Measurements from ENCODE around the gene BRD1. TPM values are rescaled to one million over a fixed set of nuclear protein-coding genes. Genes with fewer than 3 reads are reported as not detected.

The BRD1 gene
- total RNA-seq, 3 donors from 2014 or later (not counting 1 experiment from before 2014, with no cell fraction given), result 126 to 154 (median 132) TPM

DNA sequence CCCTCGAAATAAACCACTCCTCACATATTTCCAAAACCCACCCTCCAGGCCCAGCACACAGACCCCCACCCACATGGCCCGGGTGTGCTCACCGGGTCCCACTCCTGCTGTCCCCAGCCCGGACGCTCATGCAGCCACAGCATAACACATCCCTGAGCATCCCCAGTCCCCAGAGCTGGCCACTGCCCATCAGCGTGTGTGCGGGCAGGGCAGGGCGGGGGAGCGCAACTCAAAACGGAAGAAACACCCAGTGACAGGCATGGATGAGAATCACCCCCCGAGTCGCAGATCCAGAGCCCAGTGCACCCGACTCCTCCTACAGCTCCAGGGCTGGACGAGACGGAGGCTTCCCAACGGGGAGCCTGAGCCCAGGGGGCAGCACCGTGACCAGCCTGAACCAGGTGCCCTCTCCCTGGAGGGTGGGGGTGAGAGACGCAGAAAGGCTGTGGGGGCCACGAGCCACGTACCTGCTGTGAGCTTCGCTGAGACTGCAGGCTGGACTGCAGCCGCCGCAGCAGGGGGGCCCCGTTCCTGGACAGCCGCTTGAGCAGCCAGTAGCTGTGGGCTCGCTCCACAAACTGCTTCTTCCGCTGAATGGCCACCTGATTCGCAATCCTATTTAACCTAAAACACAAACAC is 23.8 kb downstream of the BRD1 start:
- Histone ChIP-seq H3K4me3 (ENCODE audit: low read length) (no peak overlapping the region), H3K9me3 (ENCODE audit: control insufficient read depth, insufficient read depth, low read length) (no peaks in the 10 kb centered on the region), H3K36me3 (ENCODE audit: control insufficient read depth, insufficient read depth, low read length) (peaks cover 32% of the 10 kb centered on the region), H3K4me1 (ENCODE audit: control insufficient read depth, insufficient read depth, low read length) (peaks cover 32% of the 10 kb centered on the region), H3K27me3 (ENCODE audit: control insufficient read depth, insufficient read depth, low read length) (no peaks in the 10 kb centered on the region), H3K27ac (ENCODE audit: low read length) (no peak overlapping the region)
- H3K27ac Mint-ChIP-seq, result peak overlapping the region; percentile 45
- H3K4me3 Mint-ChIP-seq, result no peak overlapping the region
- ATAC-seq (no peak), DNase-seq (no peak)
- no peaks in the 10 kb centered on the region for H3K27me3 Mint-ChIP-seq (ENCODE audit: low read depth in 2 of 2)
- no peaks in the 10 kb centered on the region for H3K36me3 Mint-ChIP-seq
- peaks cover 61 to 63% of the 10 kb centered on the region in 2 donors for H3K4me1 Mint-ChIP-seq
- 96% methylated on average over 28 of the region's 28 CpGs for WGBS (ENCODE audit: insufficient coverage)
- TF ChIP-seq, protein P1, sequence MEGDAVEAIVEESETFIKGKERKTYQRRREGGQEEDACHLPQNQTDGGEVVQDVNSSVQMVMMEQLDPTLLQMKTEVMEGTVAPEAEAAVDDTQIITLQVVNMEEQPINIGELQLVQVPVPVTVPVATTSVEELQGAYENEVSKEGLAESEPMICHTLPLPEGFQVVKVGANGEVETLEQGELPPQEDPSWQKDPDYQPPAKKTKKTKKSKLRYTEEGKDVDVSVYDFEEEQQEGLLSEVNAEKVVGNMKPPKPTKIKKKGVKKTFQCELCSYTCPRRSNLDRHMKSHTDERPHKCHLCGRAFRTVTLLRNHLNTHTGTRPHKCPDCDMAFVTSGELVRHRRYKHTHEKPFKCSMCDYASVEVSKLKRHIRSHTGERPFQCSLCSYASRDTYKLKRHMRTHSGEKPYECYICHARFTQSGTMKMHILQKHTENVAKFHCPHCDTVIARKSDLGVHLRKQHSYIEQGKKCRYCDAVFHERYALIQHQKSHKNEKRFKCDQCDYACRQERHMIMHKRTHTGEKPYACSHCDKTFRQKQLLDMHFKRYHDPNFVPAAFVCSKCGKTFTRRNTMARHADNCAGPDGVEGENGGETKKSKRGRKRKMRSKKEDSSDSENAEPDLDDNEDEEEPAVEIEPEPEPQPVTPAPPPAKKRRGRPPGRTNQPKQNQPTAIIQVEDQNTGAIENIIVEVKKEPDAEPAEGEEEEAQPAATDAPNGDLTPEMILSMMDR (IDR thresholded peaks at IDR 0.05), result no peak
- intact Hi-C loops (cut with micrococcal nuclease), result no loop called here
- no peaks in the 10 kb centered on the region for H3K9me3 Mint-ChIP-seq

DNA sequence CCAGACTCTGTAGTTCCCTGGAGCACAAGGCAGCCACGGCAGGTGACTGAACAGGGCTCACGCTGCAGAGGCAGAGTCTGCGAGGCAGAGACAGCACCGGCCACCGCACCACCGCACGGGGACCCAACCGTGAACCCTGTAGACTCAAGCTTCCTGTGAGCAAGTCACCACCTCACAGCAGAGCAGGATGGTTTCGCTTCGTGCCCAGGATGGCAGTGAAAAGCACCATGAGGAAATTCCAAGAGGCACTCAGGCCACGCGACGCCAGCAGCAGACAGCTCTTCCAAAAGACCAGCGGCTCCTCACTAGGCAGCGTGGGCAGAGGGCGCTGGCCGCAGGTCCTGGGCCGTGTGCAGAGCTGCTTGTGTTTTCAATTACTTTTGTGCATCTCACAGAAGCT is 24.5 kb downstream of the BRD1 start:
- TF ChIP-seq, protein P1 (IDR thresholded peaks at IDR 0.05), result no peak
- no peaks in the 10 kb centered on the region for H3K36me3 Mint-ChIP-seq
- H3K27me3 ChIP-seq (ENCODE audit: control insufficient read depth, insufficient read depth, low read length), result no peaks in the 10 kb centered on the region
- peaks cover 38% of the 10 kb centered on the region for H3K36me3 ChIP-seq (ENCODE audit: control insufficient read depth, insufficient read depth, low read length)
- no peaks in the 10 kb centered on the region for H3K9me3 ChIP-seq (ENCODE audit: control insufficient read depth, insufficient read depth, low read length)
- peak overlapping the region; percentile 45 to 48 for H3K27ac Mint-ChIP-seq
- H3K27ac ChIP-seq (ENCODE audit: low read length), result no peak overlapping the region
- no peak overlapping the region for H3K4me3 ChIP-seq (ENCODE audit: low read length)
- intact Hi-C loops (cut with micrococcal nuclease), result no loop called here
- H3K27me3 Mint-ChIP-seq (ENCODE audit: low read depth in 2 of 2), result no peaks in the 10 kb centered on the region
- DNase-seq (no peak), ATAC-seq (peak; percentile 59 to 67 (median 63))
- peaks cover 26% of the 10 kb centered on the region for H3K4me1 ChIP-seq (ENCODE audit: control insufficient read depth, insufficient read depth, low read length)
- 75% methylated on average over 18 of the region's 18 CpGs for WGBS (ENCODE audit: insufficient coverage)
- peaks cover 54 to 57% of the 10 kb centered on the region in 2 donors for H3K4me1 Mint-ChIP-seq
- no peaks in the 10 kb centered on the region for H3K9me3 Mint-ChIP-seq
- H3K4me3 Mint-ChIP-seq, result peak overlapping the region; percentile 45

DNA sequence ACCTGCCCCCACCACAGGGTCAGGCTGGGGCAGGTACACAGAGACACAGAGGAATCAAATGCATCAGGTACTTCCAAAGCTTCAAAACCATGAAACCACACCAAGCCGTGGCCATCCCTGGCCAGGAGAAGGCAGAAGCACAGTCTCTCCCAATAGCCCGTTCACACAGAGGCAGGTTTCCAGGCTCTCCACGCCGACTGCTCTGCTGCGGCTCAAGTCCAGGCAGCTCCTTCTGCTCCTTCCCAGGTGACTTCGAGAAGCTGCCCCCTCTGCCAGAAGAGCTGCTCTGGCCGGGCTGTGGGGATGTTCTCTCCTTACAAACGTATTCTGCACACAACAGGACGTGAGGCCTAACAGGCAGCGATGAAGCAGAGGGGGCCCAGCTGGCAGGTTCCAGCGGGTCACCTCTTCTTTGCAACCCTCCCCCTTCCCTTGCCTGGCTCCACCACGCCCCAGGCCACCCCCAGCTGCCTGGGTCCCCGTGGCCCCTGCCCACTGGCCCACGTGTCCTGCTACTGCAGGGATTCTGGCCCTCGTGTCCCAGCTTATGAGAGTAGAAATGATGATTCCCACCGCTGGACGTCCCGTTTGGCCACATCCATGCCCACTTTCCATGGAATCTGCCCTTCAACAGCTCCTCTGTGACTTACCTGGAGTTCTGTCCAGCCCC is 26.1 kb downstream of the BRD1 start:
- H3K36me3 Mint-ChIP-seq, result no peaks in the 10 kb centered on the region
- H3K4me1 Mint-ChIP-seq, result peaks cover 38 to 41% of the 10 kb centered on the region in 2 donors
- WGBS (ENCODE audit: insufficient coverage), result 94% methylated on average over 18 of the region's 18 CpGs
- ATAC-seq (no peak), DNase-seq (no peak)
- H3K27ac ChIP-seq (ENCODE audit: low read length), result no peak overlapping the region
- H3K27ac Mint-ChIP-seq, result peak overlapping the region; percentile 24 to 38
- intact Hi-C loops (cut with micrococcal nuclease), result no loop called here
- H3K27me3 ChIP-seq (ENCODE audit: control insufficient read depth, insufficient read depth, low read length), result no peaks in the 10 kb centered on the region
- peaks cover 54% of the 10 kb centered on the region for H3K36me3 ChIP-seq (ENCODE audit: control insufficient read depth, insufficient read depth, low read length)
- H3K4me3 Mint-ChIP-seq, result peak overlapping the region; percentile 25
- no peaks in the 10 kb centered on the region for H3K9me3 ChIP-seq (ENCODE audit: control insufficient read depth, insufficient read depth, low read length)
- TF ChIP-seq, protein P1 (IDR thresholded peaks at IDR 0.05), result no peak
- no peaks in the 10 kb centered on the region for H3K27me3 Mint-ChIP-seq (ENCODE audit: low read depth in 2 of 2)
- peaks cover 17% of the 10 kb centered on the region for H3K4me1 ChIP-seq (ENCODE audit: control insufficient read depth, insufficient read depth, low read length)
- no peaks in the 10 kb centered on the region for H3K9me3 Mint-ChIP-seq
- H3K4me3 ChIP-seq (ENCODE audit: low read length), result no peak overlapping the region

Measured in natural killer cell (primary cell).